Left renal pelvis (tissue), 4 donors: Measurements from ENCODE around the gene ANO2. TPM values are rescaled to one million over a fixed set of nuclear protein-coding genes. Genes with fewer than 3 reads are reported as not detected.

Experiments used
- DNase-seq, 4 donors: peaks; one replicate each; pipeline ENCODE4 v3.0.0-alpha.2; 2013; ENCODE audit warnings: low read depth in 4 of 4, low spot score in 3 of 4
- polyA plus RNA-seq, 4 donors: library from polyadenylated mRNA; unstranded; fragments of 120-200 nt; gene quantifications; one replicate each; pipeline ENCODE4 v1.2.1, GENCODE V29; 2013; ENCODE audit not compliant: insufficient read length in 4 of 4

Gene ANO2
- 1 to 10 TPM; 1.8 to 4.0 (median 3.7) TPM for polyA plus RNA-seq

- peak in 3 of 4 donors; percentile 27 to 41 (median 33) for DNase-seq
These were observed at the start of gene ANO2 for GRCh38 chr12:5945071-5946008. ANO2 (minus strand) TSS chr12:5945259; CDS start chr12:5945217, 42 bp downstream.

GRCh38 chr12:5989621-5990020 lies 44.6 kb upstream of the ANO2 start:
- no peak for DNase-seq

GRCh38 chr12:5988659-5989116 lies 43.6 kb upstream of the ANO2 start:
- peak; percentile 46 to 69 (median 52) for DNase-seq

DNA sequence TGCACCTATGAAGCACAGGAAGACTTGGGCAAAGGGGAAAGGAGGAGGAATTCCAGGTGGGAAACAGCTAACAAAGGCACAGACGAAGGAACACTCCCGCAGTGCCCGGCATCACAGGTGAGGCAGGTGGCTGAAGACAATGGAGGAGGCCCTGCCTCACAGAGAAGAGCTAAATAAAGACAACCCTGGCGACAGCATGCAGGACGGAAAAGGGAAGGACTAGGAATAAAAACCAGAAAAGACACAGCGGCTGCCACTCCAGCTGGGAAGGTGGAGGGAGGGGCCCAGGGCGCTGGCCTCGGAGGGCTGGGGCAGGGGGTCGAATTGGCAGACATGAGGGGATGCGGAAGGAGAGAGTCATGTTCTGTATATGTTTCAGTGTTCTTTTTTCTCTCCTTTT lies 43.0 kb upstream of the ANO2 start:
- no peak for DNase-seq

DNA sequence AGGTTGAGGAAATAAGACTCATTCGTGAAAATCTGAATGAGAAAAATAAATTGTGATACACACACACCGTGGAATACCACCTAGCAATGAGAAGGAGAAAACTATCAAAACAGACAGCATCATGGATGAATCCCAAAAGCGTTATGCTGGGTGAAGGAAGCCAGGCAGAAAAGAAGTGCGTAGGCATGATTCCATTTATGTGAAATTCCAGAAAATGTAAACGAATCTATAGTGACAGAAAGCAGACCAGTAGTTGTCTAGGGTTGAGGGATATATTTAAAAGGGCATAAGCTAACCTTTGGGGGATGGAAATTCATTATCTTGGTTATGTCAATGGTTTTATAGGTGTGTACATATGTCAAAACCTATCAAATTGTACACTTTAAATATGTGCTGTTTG lies 42.5 kb upstream of the ANO2 start:
- DNase-seq: no peak

DNA sequence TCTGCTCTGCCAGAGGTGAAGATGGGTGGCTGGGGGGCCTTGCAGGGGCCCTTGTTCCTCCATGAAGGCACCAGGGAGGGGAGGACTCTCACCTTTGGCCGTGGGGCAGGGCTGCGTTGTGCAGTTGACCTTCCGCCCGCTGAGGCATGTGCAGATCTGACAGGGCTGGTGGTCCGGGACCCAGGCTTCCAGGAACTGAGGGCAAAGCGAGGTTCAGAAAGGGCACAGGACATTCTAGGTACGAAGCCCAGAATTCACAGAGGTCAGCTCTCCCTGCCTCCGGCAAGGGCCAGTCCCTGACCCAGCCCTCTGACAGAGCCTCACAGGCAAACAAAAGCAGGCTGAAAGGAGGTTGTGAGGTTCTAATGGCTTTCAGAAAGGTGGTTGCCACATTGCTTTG lies 40.4 kb upstream of the ANO2 start:
- no peak for DNase-seq

- no peak for DNase-seq
These were observed 39.8 kb upstream of the ANO2 start for GRCh38 chr12:5984873-5985272.

DNA sequence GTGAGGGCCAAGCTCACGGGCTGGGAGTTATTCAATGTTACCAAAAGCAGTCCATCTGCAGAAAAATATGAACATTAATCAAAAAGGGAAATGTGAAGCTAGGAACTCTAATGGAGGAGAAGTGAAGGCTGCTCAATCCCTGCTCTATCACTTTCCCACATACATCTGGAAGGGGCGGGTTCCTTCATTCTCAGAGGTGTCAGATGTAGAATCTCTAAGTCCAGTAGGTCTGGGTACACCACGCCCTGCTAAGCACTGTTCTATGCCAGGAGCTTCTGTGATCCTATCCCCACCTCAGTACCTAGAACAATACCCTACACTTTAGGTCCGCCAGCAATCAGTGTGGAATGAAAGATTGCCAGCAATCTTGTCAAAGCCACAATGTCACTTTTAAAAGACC lies 37.0 kb upstream of the ANO2 start:
- no peak for DNase-seq

GRCh38 chr12:5977556-5977955 lies 32.5 kb upstream of the ANO2 start:
- DNase-seq: no peak

DNA sequence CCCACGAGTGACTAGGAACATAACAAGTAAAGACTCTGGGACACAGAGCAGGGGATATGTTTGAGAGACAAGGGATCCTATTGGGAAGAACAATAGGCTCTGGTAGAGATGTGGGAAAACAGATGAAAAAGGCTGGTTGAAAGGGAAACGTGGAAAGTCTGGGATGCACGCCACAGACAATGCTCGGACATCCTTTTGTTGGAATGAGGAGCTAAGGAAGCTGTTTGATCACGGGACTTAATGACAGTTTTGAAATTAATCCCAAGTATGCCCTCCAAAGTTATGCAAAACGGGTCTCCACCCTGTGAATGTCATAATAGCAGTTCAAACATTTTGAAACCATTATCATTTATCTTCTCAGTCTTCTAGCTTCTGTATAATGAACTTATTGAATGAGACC lies 31.7 kb upstream of the ANO2 start:
- DNase-seq: no peak

DNA sequence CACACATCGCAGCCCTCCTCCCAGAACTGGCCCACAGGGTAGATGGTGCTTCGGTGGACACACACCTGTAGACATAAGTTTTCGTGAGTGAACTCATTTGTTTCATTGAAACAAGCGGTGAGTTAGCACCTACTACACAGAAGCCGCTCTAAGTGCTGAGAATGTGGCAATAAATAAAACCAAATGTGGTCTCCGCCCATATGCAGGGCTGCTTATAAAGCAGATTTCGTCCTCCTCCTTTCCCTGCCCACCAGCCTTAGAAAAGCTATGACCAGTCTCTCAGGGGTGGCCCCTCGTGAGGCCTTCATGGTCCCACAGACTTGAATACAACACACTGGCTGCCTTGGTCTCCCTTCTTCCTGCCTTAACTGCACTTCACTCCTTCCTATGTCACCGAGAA lies 31.1 kb upstream of the ANO2 start:
- no peak for DNase-seq

GRCh38 chr12:5973461-5974115 lies 28.5 kb upstream of the ANO2 start:
- no peak for DNase-seq

DNA sequence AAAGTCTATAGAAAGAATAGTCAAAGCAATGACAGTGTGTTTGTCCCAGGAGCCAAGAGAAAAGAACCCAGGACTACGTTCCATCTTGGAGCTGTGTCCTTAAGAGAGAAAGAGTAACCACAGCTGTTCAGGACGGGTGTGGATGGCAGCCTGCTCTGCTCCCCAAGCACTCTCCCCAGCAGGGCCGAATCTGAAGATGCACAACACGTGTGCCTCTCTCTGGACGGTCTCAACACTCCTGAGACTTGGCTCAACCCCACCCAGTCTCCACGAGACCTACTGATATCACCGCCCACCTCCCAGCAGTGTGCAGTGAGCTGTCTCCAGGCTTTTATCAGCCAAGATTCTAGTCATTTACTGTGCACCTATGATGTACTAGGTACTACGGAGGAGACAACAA lies 27.3 kb upstream of the ANO2 start:
- DNase-seq: no peak

DNA sequence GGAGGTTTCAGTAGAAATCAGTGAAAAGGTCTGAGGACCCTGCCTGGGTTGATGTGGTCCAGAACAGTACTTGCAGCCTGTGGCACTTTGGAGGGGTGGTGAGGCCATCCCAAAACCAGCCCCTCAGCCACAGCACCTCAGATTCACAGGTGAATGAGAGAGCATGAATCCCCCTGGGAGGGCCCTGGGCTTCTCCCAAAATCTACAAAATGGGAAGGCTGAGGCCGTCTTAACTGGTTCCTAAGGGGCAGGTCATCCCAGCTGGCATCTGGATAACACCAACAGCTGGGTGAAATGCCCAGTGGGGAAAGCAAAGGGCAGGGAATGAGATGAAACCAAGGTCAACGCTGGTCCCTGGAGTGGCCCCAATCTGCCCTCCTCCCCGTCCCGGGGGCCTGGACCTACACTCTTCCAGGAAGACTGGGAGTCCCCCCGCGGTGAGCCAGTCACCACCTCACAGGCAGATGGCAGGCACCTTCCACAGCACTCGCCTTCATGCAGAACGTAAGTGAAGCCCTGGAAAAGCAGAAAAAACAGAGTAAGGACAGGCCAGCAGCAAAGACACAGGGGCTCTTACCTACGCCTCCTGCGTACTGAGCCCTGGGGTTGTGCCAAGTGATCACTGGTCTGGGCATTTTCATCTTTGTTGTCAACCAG lies 26.3 kb upstream of the ANO2 start:
- DNase-seq: no peak

- DNase-seq: no peak
These were observed 25.1 kb upstream of the ANO2 start for GRCh38 chr12:5969974-5970690.

DNA sequence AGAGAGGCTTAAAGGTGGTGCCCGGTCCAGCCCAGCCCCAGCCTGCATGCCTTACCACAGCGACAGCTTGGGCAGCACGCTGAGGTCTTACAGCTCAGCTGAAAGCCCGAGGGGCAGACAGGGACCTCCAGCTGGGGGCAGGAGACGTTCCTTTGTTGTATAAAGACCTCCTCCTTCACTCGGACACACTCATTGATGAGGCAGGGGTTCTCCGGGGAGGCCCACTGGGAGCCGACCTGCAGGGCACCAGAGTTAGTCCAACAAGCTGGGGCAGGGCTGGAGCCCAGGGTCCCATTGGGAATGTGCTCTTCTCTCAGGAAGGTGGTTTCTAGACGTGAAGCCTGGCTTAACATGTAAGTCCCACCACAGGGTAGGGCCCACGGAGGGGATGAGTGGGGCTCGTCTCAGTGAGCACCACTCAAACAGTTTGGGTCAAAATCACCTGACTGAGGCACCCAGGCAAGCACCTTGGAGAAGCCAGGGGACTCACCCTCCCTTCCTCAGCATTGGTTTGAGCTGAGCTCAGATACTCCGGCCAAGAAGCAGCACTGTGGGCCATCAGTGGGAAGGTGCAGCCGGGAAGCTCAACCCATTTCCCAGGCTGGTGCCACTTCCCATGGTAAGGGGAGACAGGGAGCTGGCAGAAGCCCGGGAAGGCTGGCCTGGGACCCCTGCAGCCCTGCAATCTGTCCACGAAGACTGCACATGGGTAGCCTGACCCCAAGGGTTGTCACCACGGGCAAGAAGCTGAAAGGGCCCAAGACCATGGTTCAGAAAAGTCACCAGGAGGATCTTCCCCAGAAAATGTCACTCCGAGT lies 24.3 kb upstream of the ANO2 start:
- DNase-seq: no peak

- no peak for DNase-seq
These were observed 22.8 kb upstream of the ANO2 start for GRCh38 chr12:5967645-5968415.

- no peak for DNase-seq
These were observed 21.5 kb upstream of the ANO2 start for GRCh38 chr12:5966486-5967095.

DNA sequence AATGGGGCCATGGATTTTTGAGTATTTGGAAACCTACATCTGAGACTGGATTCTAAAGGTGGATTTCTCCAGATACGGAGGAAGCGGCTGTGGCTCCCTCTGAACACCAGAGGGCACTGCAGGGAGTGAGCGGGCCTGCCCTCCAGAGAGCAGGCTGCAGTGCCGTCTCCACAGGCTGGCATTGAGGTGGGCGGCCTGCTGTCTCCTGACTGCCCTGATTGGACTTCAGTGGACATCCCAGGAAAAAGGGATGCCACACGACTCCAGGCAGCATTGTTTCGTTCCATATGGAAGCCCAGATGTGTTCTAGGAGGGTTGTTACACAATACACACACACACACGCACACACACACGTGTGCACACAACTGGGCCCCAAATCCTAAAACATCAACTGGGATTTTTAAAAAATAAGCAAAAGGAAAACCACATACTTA lies 20.9 kb upstream of the ANO2 start:
- no peak for DNase-seq
